Measurements from ENCODE around the gene DAPK1.

DNA sequence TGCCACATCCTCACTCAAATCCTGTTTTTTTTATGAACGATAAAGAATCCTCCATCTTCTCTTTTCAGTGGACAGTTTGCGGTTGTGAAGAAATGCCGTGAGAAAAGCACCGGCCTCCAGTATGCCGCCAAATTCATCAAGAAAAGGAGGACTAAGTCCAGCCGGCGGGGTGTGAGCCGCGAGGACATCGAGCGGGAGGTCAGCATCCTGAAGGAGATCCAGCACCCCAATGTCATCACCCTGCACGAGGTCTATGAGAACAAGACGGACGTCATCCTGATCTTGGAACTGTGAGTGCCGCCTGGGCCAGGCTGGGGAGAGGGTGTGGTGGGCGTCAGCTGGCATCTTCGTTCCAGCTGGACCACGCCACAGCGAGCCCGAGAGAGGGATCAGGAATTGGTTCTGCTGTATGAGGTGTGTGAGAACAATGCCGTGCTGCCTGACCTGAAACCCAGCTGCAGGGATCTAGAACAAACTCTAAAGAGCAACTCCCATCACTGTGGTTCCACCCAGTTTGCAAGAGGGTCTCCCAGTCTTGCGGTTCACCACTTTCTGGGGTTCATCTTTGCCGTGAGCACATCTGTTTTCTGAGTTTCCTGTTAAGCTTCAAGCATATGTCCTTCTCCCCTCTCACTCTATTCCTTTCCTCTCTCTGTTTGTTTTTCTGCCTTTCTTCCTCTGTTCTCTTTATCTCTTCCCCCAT, 107.4 kb downstream of the DAPK1 start:
- TF ChIP-seq EP300 (IDR thresholded peaks at IDR 0.05) (no peak), CTCF (IDR thresholded peaks at IDR 0.05) (no peak)

Measured in stomach (tissue), 4 donors.